ENCODE data around the gene NAGA. TPM values are rescaled to one million over a fixed set of nuclear protein-coding genes. Genes with fewer than 3 reads are reported as not detected.
A peak's percentile ranks its signal among the peaks of the same experiment; 100 is the strongest.
"Not testable (repeated sequence)": the region's sequence is repeated elsewhere in the genome, so short reads cannot be mapped to it uniquely, and the experiment has no call there.

The NAGA gene
- 17.1 to 20.2 TPM (median 18.9 TPM) in 3 replicates for total RNA-seq
- long read RNA-seq, transcript NAGA-202 (10 exons, 1,869 nt) = major isoform, 20 of 62 reads
- long read RNA-seq, transcript NAGA-201 (9 exons, 3,694 nt) = minor isoform, 17 of 62 reads
- long read RNA-seq, transcript NAGA-203 (10 exons, 1,856 nt) = minor isoform, 11 of 62 reads
- long read RNA-seq, partial matches to known transcripts = 9 of 62 reads
- long read RNA-seq, other reads (novel, unspliced or antisense) = 5 of 62 reads

DNA sequence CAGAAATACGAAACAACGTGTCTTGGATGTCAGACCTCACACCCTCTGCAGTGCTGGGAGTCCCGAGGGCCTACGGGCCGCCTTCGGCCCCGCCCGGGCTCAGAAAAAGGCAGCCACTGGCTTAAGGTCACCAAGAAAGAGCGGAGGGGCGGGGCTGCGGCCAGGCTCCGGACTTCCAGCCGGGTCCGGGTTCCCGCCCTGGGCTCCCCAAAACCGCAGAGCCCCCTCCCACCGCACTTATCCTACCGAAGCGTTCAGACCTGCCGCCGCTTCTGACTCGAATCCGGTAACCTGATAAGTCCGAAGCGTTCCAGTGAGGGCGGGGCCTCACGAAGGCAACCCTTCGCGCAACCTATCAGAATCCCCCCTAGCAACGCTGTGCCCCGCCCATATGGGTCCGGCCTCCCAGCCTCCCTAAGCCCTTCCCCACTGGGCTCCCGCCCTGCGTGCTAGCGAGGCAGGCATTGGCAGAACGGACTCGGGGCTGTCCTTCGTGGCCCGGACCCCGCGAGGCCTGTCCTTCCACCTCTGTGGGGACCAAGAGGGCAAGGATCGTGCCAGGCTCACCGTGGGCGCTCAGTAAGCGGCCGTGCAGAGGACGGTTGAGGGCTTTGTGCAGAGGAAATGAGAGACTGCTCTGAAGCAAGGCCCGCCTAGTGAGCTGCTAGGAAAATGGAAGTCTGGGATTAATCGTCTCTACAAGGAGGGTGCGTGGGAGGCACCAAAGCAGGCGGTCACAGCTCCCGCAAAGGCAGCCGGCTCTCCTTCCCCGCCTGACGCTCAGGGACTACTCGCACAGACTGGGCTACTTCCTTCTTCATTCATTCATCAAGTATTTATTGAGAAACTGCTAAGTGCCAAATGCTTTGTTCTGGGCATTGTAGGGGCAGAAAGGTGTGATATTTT, at the start of gene NAGA:
Gene NAGA (minus strand): TSS at position 296 of the 906 bp plus-strand sequence. CDS start 515 bp downstream, outside the sequence.
- Mint-ChIP-seq H3K4me3 (ENCODE audit: unreplicated experiment) (peak within 1 kb of the TSS; percentile 79), H3K9me3 (ENCODE audit: low read depth) (no peaks in the 10 kb centered on the region), H3K36me3 (ENCODE audit: low read depth) (peaks cover 6% of the 10 kb centered on the region), H3K27me3 (ENCODE audit: low read depth) (no peaks in the 10 kb centered on the region), H3K27ac (ENCODE audit: unreplicated experiment) (peak within 1 kb of the TSS; percentile 94), H3K4me1 (ENCODE audit: low read depth) (peaks cover 19% of the 10 kb centered on the region)
- peak; percentile 98 for DNase-seq (ENCODE audit: low spot score)
- TF ChIP-seq CTCF (IDR thresholded peaks at IDR 0.05) = no peak

GRCh38 chr22:42116848-42117424, 46.3 kb upstream of the NAGA start:
- no peaks in the 10 kb centered on the region for H3K4me1 Mint-ChIP-seq (ENCODE audit: low read depth)
- H3K27me3 Mint-ChIP-seq (ENCODE audit: low read depth) = no peaks in the 10 kb centered on the region
- peaks cover 10% of the 10 kb centered on the region for H3K9me3 Mint-ChIP-seq (ENCODE audit: low read depth)
- H3K36me3 Mint-ChIP-seq (ENCODE audit: low read depth) = peaks cover 11% of the 10 kb centered on the region
- no peak for TF ChIP-seq CTCF (IDR thresholded peaks at IDR 0.05)
- no peak overlapping the region for H3K27ac Mint-ChIP-seq (ENCODE audit: unreplicated experiment)
- no peak overlapping the region for H3K4me3 Mint-ChIP-seq (ENCODE audit: unreplicated experiment)
- no peak for DNase-seq (ENCODE audit: low spot score)

DNA sequence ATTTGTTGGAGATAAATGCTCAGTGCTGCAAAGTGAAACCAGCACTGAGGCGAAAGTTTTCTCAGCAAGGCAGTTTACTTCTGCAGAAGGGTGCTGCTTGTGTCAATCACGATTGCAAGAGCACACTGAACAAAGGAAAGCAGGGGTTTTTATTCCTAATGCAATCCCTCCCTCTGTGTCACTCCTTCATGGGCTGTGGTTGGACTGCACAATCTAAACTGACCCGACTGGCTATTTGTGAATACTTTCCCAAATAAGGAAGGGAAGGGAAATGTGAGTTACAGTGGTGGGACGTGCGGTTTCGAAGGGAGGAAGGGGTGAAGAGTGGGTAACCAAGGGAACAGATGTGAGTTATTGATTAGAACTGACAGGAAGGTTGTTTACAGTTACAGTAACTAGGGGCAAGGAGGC, 44.8 kb upstream of the NAGA start:
- not testable (repeated sequence) for H3K27ac Mint-ChIP-seq (ENCODE audit: unreplicated experiment); H3K27me3 Mint-ChIP-seq (ENCODE audit: low read depth); H3K4me3 Mint-ChIP-seq (ENCODE audit: unreplicated experiment); H3K4me1 Mint-ChIP-seq (ENCODE audit: low read depth); DNase-seq (ENCODE audit: low spot score)
- H3K36me3 Mint-ChIP-seq (ENCODE audit: low read depth) = peaks cover 11% of the 10 kb centered on the region
- H3K9me3 Mint-ChIP-seq (ENCODE audit: low read depth) = peaks cover 10% of the 10 kb centered on the region

GRCh38 chr22:42114721-42115120, 44.1 kb upstream of the NAGA start:
- H3K4me1 Mint-ChIP-seq (ENCODE audit: low read depth) = no peaks in the 10 kb centered on the region
- TF ChIP-seq CTCF (IDR thresholded peaks at IDR 0.05) = peak; percentile 69
- H3K27ac Mint-ChIP-seq (ENCODE audit: unreplicated experiment) = no peak overlapping the region
- peaks cover 11% of the 10 kb centered on the region for H3K36me3 Mint-ChIP-seq (ENCODE audit: low read depth)
- peaks cover 10% of the 10 kb centered on the region for H3K9me3 Mint-ChIP-seq (ENCODE audit: low read depth)
- no peak overlapping the region for H3K4me3 Mint-ChIP-seq (ENCODE audit: unreplicated experiment)
- no peaks in the 10 kb centered on the region for H3K27me3 Mint-ChIP-seq (ENCODE audit: low read depth)
- no peak for DNase-seq (ENCODE audit: low spot score)

DNA sequence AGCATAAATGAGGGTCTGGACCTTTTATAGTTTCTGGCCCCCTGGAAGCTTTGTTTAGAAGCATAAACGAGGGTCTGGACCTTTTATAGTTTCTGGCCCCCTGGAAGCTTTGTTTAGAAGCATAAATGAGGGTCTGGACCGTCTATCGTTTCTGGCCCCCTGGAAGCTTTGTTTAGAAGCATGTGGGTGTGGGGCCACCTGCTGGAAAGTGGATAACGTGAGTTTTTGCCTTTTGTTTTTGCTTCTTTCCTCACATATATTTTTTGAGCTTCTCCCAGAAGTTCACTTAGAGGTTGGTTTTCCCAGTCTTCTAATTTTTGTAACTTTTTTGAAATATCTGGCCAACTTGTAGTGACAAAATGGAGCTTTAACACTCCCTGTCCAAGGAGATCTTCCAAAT, 42.2 kb upstream of the NAGA start:
- Mint-ChIP-seq H3K36me3 (ENCODE audit: low read depth) (peaks cover 17% of the 10 kb centered on the region), H3K9me3 (ENCODE audit: low read depth) (peaks cover 10% of the 10 kb centered on the region)
- peak; percentile 38 for TF ChIP-seq CTCF (IDR thresholded peaks at IDR 0.05)
- not testable (repeated sequence) for H3K27ac Mint-ChIP-seq (ENCODE audit: unreplicated experiment); H3K4me1 Mint-ChIP-seq (ENCODE audit: low read depth); H3K27me3 Mint-ChIP-seq (ENCODE audit: low read depth); DNase-seq (ENCODE audit: low spot score); H3K4me3 Mint-ChIP-seq (ENCODE audit: unreplicated experiment)

Data from chondrocyte (in vitro differentiated cells).